GM18517 (cell line): ENCODE measurements around the gene PIGL.
"Not testable (repeated sequence)": the region's sequence is repeated elsewhere in the genome, so short reads cannot be mapped to it uniquely, and the experiment has no call there.

Source experiments
- ATAC-seq: cut with Tn5 transposase; IDR thresholded peaks from one replicate; pipeline ENCODE4 v1.9.1; 2021; ENCODE audit warnings: mild to moderate bottlenecking, moderate library complexity; ENCODE audit not compliant: unreplicated experiment

Gene PIGL

GRCh38 chr17:16273499-16273898 lies 56.5 kb downstream of the PIGL start:
- ATAC-seq = no peak

DNA sequence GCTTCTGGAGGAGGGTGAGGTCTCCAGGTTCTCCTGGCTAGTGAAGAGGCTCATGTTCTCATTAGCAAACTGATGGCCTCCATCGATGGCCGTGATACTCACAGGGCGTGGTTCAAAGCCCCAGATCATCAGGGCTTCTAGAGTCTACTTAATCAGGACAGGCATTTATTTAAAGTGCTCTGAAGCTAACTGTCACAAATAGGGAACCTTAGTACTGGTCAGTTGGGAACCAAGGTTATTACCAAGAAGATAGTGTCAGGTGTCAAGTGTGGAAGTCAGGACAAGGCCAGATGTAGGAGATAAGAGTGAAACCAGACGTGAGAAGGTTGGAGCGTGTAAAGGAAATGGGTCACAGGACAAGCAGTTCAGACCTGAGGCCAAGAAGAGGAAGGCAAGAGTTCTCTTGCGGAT lies 56.9 kb downstream of the PIGL start:
- ATAC-seq = no peak

- no peak for ATAC-seq
Observed at GRCh38 chr17:16275024-16275423, 58.0 kb downstream of the PIGL start.

GRCh38 chr17:16277163-16277562 lies 60.2 kb downstream of the PIGL start:
- ATAC-seq = no peak

- no peak for ATAC-seq
Observed at GRCh38 chr17:16281351-16281750, 64.3 kb downstream of the PIGL start.

GRCh38 chr17:16282522-16282921 lies 65.5 kb downstream of the PIGL start:
- no peak for ATAC-seq

GRCh38 chr17:16283705-16284104 lies 66.7 kb downstream of the PIGL start:
- ATAC-seq = no peak

DNA sequence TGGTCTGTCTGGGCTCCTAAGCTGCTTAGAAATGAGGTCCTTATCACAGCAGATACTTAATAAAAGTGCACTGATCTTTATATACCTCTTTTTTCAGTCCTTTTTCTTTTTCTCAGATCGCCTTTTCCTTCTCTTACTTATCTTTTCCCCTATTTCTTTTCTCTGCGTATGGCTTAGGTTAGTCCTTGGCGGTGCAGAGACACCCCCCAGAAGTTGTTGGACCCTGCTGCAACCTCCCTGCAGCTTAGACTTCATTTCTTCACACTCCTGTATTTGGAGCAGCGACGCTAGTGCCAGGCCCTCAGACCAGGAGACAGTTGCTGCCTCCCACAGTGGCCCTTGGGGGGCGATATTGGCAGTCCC lies 68.6 kb downstream of the PIGL start:
- no peak for ATAC-seq

GRCh38 chr17:16286009-16286946 lies 69.3 kb downstream of the PIGL start:
- peak; percentile 90 for ATAC-seq

- no peak for ATAC-seq
Observed at GRCh38 chr17:16286947-16287562, 70.0 kb downstream of the PIGL start.

- no peak for ATAC-seq
Observed at GRCh38 chr17:16287563-16288027, 70.6 kb downstream of the PIGL start.

GRCh38 chr17:16288860-16289571 lies 72.0 kb downstream of the PIGL start:
- ATAC-seq = no peak

- no peak for ATAC-seq
Observed at GRCh38 chr17:16293931-16294330, 76.9 kb downstream of the PIGL start.

GRCh38 chr17:16294560-16294959 lies 77.5 kb downstream of the PIGL start:
- ATAC-seq = no peak

- not testable (repeated sequence) for ATAC-seq
Observed at GRCh38 chr17:16296072-16296471, 79.1 kb downstream of the PIGL start.

DNA sequence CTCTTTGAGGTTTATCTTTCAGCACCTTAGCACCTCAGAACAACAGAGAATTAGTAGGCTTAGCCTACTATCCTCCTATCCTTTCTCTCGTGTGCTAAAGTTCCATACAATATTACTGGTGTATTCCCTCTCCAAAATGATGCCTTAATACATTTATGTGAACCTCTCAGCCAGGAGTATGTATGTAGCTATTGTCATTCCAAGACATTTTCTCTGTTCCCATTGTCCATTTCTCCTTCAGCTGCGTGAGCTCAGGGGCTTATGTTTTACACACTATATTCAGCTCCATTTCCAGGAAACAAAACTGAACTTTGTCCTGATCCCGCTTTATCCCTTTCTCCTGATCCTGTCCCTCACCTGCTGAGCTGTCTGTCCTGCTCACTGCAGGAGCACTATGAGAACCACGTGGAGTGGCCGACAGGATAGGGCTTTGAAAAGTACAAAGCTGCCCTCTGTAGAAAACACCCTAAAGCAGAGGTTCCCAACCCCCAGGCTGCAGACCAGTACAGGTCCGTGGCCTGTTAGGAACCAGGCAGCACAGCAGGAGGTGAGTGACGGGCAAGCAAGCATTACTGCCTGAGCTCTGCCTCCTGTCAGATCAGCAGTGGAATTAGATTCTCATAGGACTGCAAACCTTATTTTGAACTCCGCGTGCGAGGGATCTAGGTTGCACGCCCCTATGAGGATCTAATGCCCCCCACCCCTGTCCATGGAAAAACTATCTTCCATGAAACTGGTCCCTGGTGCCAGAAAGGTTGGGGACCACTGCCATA lies 80.5 kb downstream of the PIGL start:
- ATAC-seq = no peak

DNA sequence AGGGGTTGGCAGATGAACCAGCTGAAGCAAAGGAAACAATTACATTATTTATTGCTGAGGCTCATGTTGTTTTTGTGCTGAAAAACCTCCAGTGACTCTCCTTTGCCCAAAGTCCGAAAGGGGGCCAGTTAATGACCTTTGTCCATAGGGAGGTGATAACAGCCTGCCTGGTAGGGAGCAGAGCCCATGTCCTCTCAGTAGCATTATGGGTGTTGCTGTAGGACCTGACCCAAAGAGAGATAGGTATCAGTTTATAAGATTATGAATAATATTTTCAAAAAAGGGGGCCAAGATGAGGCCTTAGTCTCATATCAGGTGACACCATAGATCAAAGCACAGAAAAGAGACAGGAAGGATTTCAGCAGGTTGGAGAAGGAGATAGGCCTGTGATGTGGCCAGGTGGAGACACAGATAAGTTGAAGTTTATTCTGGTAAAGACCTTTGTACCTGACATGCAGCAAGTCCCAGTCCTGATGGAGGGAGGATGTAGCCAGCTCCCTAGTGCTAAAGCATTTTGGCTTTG lies 81.2 kb downstream of the PIGL start:
- ATAC-seq = no peak

- ATAC-seq = no peak
Observed at GRCh38 chr17:16300554-16300953, 83.5 kb downstream of the PIGL start.

- no peak for ATAC-seq
Observed at GRCh38 chr17:16301963-16302855, 85.2 kb downstream of the PIGL start.

- no peak for ATAC-seq
Observed at GRCh38 chr17:16302856-16303255, 85.8 kb downstream of the PIGL start.
